Fibroblast of lung (primary cell): ENCODE measurements around the gene EMC10.

Experiments
- EZH2 ChIP-seq: IDR thresholded peaks from 2 replicates; pipeline ENCODE4 v1.5.1; 2012; ENCODE audit warnings: low read length, control low read depth, mild to moderate bottlenecking; ENCODE audit errors: missing control alignments
- TF ChIP-seq, protein P1 (sequence below), 2 donors: IDR thresholded peaks in 1 of 2; conservative IDR thresholded peaks in 1 of 2; 1 replicate in 1 of 2; 2 replicates in 1 of 2; pipeline ENCODE4 v1.5.1; 2011 to 2012; ENCODE audit warnings: low read length in 2 of 2, control low read depth in 1 of 2, inconsistent platforms in 1 of 2, low read depth in 1 of 2, mild to moderate bottlenecking in 1 of 2

DNA sequence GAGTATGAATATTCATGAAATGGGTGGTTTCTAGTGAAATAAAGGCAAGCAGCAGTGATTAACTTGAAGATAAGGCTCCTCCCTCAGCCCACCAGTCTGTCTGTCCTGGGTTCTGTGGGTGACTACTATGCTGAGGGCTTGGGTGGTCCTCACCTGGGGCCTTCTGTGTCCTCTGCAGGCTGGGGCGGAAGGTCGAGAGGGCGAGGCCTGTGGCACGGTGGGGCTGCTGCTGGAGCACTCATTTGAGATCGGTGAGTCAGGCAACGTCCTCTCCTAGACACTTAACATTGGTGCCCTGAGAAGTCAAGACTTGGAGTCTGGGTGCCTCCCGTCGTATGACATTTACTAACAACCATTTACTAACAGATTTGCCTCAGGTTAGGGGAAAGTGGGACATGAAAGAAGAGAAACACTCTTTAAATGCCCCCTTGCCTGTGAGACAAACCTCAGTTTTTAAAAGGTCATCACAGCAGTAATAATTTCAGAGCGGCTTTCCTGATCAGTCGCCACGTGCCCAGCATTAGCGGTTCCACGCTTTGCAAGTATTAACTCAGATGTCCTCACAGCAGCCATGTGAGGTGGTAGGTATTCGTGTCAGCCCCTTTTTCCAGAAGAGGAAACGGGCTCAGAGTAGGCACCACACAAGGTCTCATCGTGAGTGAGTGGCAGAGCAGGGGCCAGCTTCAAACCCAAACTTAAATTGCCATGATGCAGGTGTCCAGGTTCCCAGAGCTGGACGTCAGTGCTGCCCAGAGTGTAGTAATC lies 1.6 kb downstream of the EMC10 start:
- TF ChIP-seq, protein P1, sequence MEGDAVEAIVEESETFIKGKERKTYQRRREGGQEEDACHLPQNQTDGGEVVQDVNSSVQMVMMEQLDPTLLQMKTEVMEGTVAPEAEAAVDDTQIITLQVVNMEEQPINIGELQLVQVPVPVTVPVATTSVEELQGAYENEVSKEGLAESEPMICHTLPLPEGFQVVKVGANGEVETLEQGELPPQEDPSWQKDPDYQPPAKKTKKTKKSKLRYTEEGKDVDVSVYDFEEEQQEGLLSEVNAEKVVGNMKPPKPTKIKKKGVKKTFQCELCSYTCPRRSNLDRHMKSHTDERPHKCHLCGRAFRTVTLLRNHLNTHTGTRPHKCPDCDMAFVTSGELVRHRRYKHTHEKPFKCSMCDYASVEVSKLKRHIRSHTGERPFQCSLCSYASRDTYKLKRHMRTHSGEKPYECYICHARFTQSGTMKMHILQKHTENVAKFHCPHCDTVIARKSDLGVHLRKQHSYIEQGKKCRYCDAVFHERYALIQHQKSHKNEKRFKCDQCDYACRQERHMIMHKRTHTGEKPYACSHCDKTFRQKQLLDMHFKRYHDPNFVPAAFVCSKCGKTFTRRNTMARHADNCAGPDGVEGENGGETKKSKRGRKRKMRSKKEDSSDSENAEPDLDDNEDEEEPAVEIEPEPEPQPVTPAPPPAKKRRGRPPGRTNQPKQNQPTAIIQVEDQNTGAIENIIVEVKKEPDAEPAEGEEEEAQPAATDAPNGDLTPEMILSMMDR (conservative IDR thresholded peaks at IDR 0.05 in 1 of 2, IDR thresholded peaks at IDR 0.05 in 1 of 2; ENCODE audit: low read depth in 1 of 2, low read length in 2 of 2): no peak
- no peak for TF ChIP-seq EZH2
